Measurements from ENCODE around the gene TIGD6. TPM values are rescaled to one million over a fixed set of nuclear protein-coding genes. Genes with fewer than 3 reads are reported as not detected.
A peak's percentile ranks its signal among the peaks of the same experiment; 100 is the strongest.

TIGD6 gene
- total and polyA plus RNA-seq, 9 of the 15 experiments (the other 6 are each of a cell fraction or from before 2014, with no cell fraction given) = 1.8 to 6.3 (median 3.9) TPM

GRCh38 chr5:150000256-150000989, at the start of gene TIGD6, which contains the start of gene HMGXB3 (continued):
- no peak for TF ChIP-seq MCM2 (IDR thresholded peaks at IDR 0.05; ENCODE audit: low read depth)
- no peak for TF ChIP-seq ZNF764 (CRISPR knock-in tag; IDR thresholded peaks at IDR 0.05; ENCODE audit: low read depth)
- TF ChIP-seq RAD21 (CRISPR knock-in tag; conservative IDR thresholded peaks at IDR 0.05 in 1 of 2, IDR thresholded peaks at IDR 0.05 in 1 of 2) = no peak
- no peak for TF ChIP-seq SNIP1 (IDR thresholded peaks at IDR 0.05; ENCODE audit: low read depth)
- TF ChIP-seq E2F1 (CRISPR knock-in tag; IDR thresholded peaks at IDR 0.05) = no peak
- no peak for TF ChIP-seq ZZZ3 (IDR thresholded peaks at IDR 0.05)
- TF ChIP-seq MEIS2 (IDR thresholded peaks at IDR 0.05; ENCODE audit: partially characterized antibody) = peak; percentile 80
- TF ChIP-seq SP1 (CRISPR knock-in tag; IDR thresholded peaks at IDR 0.05) = peak; percentile 80
- TF ChIP-seq NFYB (IDR thresholded peaks at IDR 0.05; ENCODE audit: extremely low read depth, insufficient read length) = no peak
- TF ChIP-seq KLF13 (tag; IDR thresholded peaks at IDR 0.05; ENCODE audit: borderline replicate concordance, low read depth) = peak; percentile 78
- TF ChIP-seq ZNF197 (CRISPR knock-in tag; IDR thresholded peaks at IDR 0.05; ENCODE audit: low read depth) = no peak
- no peak for TF ChIP-seq CGGBP1 (CRISPR knock-in tag; IDR thresholded peaks at IDR 0.05)
- no peak for TF ChIP-seq MAFK (IDR thresholded peaks at IDR 0.05; ENCODE audit: low read length)
- peak in 1 of 3 experiments; percentile 26; a peak in 2 of 6 replicates for TF ChIP-seq CTCF (IDR thresholded peaks at IDR 0.05 in 2 of 3, conservative IDR thresholded peaks at IDR 0.05 in 1 of 3; ENCODE audit: insufficient read depth in 2 of 3, low read depth in 1 of 3, low read length in 3 of 3)
- peak; percentile 33 for TF ChIP-seq SAP30 (IDR thresholded peaks at IDR 0.05; ENCODE audit: borderline replicate concordance, insufficient read depth, low read depth, low read length, poor library complexity, severe bottlenecking)
- 0 out of 2 replicates have a peak, but pooled peaks have one; percentile 66 for TF ChIP-seq ERF (CRISPR knock-in tag; IDR thresholded peaks at IDR 0.05)
- TF ChIP-seq CEBPB (tag; IDR thresholded peaks at IDR 0.05) = no peak
- TF ChIP-seq NFE2 (IDR thresholded peaks at IDR 0.05; ENCODE audit: low read depth) = peak; percentile 25; the same call in 1 of the 2 replicates
- no peak for TF ChIP-seq SMAD1 (IDR thresholded peaks at IDR 0.05; ENCODE audit: low read depth, low read length, partially characterized antibody)
- TF ChIP-seq SMARCC2 (IDR thresholded peaks at IDR 0.05; ENCODE audit: low read depth) = no peak
- peak; percentile 82 for TF ChIP-seq THAP12 (CRISPR knock-in tag; IDR thresholded peaks at IDR 0.05)
